H1 (cell line): Measurements from ENCODE around the gene ZNF521.

Source experiments
- BCL11A ChIP-seq, 2 experiments: IDR thresholded peaks; one replicate each; pipeline ENCODE4 v1.6.1; 2011; ENCODE audit warnings: low read depth in 2 of 2, low read length in 2 of 2, mild to moderate bottlenecking in 2 of 2
- CTCF ChIP-seq, 3 experiments: IDR thresholded peaks; 1 replicate in 2 of 3; 2 replicates in 1 of 3; pipeline versions ENCODE4 v1.5.1 to v1.6.1; 2011; ENCODE audit warnings: low read length in 3 of 3, mild to moderate bottlenecking in 3 of 3, inconsistent platforms in 2 of 3, low read depth in 1 of 3, moderate library complexity in 1 of 3; ENCODE audit not compliant: insufficient read depth in 1 of 3; ENCODE audit errors: control extremely low read depth in 1 of 3

GRCh38 chr18:25233528-25234321 lies 118.2 kb downstream of the ZNF521 start:
- no peak for TF ChIP-seq CTCF (IDR thresholded peaks at IDR 0.05; ENCODE audit: control extremely low read depth in 1 of 3, insufficient read depth in 1 of 3, low read depth in 1 of 3, low read length in 3 of 3)
- TF ChIP-seq BCL11A (IDR thresholded peaks at IDR 0.05; ENCODE audit: low read depth in 2 of 2, low read length in 2 of 2): no peak
